M059J (cell line): ENCODE measurements around the gene NGEF. TPM values are rescaled to one million over a fixed set of nuclear protein-coding genes. Genes with fewer than 3 reads are reported as not detected.
A peak's percentile ranks its signal among the peaks of the same experiment; 100 is the strongest.

ENCODE experiments used
- DNase-seq: peaks from one replicate; pipeline ENCODE4 v3.0.0-alpha.2; 2012; ENCODE audit warnings: low read depth
- total RNA-seq: library from RNA; depleted of rRNA; stranded (reverse); fragments of >200 nt; shearing (Covaris generic); gene quantifications from 2 replicates; pipeline ENCODE4 v1.2.3, GENCODE V29; 2014

NGEF gene
- total RNA-seq, 1 experiment from 2014 or later, result 3.5 TPM

DNA sequence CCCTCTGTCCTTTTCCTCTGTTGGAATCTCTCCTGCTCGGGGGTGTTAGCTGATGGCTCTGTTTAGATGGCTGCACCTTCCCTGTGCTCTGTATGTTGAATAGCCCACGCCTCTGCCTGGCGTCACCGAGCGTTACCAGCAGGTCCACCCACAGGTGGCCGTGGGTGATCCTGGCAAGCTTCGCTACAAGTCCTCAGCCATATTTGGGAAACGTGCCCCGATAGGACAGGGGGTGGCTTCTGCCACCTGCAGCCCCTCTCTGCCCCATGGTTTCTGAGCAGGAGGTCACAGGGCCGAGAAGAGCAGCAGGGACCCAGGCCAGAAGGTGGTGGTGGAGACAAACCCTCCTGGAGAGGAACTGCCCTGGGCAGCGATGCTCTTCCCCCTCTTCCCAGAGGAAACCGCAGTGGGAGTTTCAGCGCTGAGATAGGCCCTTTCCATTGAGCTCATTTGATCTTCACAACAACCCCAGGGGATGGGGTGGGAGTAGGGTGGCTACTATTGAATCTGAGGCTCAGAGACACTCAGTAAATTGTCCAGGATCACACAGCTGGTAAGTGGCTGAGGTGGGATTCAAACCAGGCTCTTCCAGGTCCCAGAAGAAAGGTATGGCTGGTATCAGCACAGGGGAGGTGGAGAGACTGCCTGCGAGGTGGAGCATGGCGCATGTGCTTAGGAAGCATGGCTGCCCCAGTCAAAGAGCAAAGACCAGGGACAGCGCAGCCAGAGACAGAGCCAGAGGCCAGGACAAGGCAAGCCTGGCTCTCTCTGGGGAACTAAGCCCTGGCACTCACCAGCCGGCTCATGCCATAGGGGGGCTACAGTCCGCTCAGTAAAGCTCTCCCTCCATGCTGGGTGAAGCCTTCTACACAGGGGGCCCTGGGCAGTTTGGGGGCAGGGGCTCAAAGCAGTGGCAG is 15.0 kb downstream of the NGEF start:
- no peak for DNase-seq

DNA sequence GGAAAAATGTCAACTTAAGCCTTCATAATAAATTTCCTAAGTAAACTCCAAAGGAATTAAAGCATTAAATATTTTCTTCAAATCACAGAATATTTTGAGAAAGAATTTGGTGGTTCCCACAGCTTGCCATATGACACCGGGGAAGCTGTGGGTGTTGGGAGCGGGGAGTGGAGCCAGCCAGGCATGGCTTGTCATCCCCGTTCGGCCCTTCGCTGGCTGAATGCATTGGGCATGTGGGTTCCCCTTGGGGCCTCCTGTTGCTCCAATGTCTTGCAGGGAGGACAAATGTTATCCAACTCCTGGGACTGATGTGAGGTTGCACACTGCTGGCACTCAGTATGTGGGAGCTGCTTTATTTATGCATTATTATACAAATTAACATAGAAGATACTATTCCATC is 18.6 kb downstream of the NGEF start:
- DNase-seq, result no peak

DNA sequence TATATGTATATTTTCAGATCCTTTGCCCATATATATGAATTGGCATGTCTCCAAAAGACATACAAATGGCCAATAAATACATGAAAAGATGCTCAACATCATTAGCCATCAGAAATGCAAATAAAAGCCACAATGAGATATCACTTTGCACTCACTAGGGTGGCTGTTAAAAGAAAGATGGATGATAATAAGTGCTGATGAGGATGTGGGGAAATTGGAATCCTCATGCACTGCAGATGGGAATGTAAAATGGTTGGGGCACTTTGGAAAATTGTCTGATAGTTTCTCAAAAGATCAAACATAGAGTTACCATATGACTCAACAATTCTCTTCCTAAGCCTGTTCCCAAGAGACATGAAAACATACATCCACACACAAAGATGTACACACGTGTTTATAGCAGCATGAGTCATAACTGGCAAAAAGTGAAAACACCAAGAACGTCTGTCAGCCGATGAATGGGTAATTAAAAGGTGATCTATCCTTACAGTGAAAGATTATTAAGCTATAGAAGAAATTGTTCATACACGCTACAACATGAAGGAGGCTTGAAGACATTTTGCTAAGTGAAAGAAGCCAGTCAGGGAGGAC is 19.7 kb downstream of the NGEF start:
- DNase-seq, result no peak

DNA sequence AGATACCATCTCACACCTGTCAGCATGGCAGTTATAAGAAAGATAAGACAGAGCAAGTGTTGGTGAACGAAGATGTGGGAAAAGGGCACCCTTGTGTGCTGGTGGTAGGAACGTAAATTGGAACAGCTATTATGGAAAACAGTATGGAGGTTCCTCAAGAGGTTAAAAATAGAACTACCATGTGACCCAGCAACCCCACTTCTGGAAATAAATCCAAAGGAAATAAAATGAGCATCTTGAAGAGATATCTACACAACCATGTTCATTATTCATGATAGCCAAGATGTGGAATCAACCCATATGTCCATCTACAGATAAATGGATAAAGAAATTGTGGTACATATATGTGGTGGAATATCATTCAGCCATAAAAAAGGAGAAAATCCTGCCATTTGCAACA is 26.9 kb downstream of the NGEF start:
- DNase-seq, result no peak

DNA sequence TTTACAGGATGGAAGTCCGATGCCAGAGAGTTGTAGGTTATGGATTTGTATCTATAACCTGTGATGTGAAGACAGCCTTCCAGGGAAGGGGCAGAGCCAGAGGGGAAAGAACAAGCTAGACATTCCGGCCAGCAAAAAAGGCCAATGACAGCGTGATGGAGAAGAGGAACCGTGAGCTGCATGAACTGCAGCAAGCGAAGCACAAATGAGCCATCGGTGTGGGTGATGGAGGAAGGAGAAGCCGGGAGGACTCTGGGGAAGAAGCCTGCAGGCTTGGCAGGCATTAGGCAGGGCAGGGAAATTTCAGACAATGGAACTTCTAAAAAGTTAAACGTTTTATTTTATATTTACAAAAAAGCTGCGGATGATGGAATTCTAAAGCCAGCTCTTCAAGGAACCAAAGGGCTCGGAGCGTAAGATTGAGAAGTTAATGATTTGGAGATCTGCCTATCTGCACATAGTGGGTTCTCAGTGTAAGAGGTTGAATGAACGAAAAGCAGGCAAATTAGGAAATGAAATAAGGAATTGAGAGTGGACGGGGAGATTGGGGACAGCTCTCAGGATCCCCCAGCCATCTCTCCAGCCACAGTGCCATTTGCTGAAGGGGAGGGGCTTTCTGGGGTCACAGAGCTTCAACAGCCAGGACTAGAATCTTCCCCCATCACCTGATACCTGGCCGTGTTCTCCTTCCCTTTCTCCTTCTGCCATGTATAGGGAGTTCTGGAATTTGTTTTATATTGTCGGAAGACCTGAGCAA is 28.4 kb downstream of the NGEF start:
- no peak for DNase-seq

DNA sequence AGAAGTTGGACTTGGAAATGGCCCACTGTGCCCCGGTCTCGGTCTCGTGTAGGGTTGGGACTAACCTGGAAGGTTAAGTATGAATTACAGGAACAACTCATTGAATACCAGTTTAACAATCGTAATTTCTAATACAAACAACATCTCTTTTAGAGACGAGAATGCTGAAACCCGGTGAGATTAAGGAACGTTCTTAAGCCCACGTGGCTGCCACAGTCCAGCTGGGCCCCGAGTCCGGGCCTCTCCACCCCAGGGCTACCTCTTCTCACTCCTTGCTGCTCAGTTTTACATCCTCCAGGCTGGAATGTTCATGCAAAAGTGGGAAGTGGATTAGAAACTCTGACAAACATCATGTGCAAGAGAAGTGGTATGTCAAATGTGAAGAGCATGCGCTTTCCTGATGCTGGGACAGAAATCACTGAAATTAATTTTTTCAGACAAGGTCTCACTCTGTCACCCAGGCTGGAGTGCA is 29.4 kb downstream of the NGEF start:
- no peak for DNase-seq

DNA sequence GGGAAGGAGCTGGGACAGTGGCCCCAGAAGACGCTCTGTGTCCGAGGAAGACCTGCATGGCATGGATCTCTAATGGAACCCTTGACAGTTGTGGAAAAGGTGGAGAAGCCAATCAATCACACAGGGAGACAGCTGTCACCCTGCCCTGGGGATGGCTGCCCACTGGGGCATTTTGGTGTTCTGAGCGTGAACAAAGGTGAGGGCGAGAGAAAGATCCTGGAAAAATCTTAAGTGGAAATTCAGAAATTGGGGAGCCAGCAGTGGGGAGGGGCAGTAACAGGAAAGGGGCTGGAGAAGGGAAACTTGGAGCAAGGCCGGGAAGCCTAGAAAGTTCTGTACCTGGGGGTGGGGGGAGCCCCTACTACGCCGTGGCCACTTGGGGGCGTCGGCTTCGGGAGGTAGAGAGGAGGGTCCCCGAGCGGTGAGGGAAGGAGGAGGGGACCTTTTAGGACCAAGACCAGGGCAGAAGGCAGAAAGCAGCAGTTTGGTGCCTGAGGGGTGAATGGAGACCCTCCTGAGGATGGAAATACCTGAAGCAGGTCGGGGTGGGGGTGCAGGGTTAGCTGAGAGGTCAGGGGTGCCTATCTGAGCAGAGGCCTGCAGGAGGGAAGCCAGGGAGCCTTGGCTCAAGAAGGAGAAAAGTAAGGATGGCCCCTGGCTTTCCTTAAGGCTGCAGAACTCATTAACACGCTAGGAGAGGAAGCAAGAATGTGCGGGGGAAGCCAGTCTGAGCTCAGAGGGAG is 30.0 kb downstream of the NGEF start:
- no peak for DNase-seq

DNA sequence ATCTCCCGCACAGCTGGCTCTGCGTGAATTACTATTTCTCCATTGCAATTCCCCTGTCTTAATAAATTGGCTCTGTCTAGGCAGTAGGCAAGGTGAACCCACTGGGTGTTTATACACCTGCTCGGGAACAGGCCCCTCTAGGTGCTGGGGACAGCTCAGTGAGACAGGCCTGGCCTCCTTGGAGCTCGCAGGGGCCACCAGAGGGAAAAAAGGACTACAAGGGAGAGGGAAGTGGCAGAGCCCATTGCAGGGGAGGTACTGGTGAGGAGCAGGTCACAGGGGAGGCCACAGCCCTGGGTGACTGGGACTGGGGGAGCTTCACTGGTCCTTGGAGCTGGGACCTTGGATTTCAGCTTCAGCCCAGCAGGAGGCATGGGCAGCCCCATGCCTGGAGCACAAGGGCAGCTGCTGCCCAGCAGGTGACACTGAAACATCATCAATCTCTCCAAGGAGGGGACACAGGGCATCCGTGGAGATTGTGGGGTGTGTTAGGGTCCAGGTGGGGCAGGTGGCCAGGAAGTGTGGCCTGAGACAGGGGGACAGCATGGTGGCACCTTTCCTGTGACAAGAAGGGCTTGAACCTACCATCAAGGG is 31.2 kb downstream of the NGEF start:
- DNase-seq, result no peak

DNA sequence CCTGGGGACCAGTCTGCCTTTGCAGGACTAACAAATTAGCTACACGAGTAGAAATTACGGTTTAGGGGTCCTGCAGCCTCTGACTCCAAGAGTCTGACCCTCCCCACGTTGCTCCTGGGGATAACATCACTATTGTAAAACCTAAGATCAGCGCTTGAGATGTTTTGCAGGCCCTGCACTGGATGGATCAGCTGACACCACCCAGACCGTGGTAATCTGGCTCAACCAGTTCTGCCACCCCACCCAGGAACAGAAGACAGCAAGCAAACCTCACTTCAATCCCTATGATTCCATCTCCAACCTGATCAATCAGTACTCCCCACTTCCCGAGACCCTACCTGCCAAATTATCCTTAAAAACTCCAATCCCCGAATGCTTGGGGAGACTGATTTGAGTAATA is 31.7 kb downstream of the NGEF start:
- DNase-seq, result no peak

DNA sequence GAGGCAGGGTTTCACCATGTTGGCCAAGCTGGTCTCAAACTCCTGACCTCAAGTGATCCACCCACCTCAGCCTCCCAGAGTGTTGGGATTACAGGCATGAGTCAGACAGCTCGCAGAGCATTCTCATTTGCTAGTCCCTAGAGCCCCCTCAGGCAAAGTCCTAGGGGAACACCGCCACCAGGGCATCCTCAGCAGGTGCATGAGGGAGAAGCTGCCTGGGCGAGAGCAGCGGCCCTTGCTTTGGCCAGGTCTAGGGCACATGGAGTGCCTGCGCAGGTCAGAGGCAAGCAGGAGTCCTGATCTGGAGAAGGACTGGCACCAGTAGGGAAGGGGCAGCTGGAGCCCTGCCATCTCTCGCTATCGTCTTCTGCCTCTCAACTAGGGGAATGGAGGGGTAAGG is 32.4 kb downstream of the NGEF start:
- peak; percentile 81 for DNase-seq

DNA sequence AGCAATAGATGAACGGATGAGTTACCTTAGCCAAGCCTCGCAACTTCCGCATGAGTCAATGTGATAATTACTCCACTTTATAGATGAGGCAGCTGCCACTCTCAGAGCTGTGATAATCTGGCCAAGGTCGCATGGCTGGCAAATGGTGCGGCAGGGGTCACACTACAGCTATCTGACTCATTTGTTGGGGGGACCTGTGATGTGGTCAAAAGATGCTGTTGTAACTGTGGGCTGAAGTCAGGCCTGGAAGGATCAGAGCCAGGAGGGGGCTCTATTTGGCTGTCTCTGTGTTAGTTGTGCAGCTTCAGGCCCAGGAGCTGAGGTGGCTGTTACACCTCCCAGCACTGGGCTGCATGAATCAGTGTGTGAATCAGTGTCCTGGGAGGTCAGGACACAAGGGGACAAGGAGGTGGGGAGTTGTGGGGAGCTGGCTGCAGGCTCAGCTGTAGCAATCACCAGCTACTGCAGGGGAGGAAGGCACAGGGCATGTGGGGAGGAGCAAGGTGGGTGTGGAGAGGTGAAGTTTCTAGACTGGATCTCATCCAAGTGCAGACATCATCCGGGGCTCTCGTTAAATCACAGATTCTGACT is 33.1 kb downstream of the NGEF start:
- peak; percentile 95 for DNase-seq

DNA sequence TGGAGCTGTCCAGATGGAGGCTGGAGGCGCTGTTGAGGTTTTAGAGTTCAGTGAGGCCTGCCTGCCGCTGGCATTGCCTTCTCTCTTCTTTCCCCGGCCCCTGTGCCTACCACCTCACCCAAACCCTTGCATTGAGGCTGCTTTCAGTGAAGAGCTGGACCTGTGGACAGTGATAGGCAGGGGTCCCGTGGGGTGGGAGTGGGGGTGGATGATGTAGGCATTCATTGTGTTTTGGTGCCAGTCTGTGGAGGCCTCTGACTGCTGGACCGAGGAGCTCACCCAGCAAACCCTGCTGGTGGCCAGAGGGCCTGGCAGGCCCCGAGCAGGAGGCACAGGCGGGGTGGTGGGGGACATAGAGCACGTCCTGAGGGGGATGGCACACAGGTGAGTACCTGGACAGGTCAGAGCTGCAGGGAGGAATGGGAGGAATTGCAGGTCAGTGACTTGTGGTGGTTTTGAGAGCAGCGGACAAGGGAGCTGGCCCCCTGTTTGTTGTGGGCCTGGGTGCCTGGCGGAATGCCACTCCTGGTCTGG is 35.6 kb downstream of the NGEF start:
- DNase-seq, result no peak

DNA sequence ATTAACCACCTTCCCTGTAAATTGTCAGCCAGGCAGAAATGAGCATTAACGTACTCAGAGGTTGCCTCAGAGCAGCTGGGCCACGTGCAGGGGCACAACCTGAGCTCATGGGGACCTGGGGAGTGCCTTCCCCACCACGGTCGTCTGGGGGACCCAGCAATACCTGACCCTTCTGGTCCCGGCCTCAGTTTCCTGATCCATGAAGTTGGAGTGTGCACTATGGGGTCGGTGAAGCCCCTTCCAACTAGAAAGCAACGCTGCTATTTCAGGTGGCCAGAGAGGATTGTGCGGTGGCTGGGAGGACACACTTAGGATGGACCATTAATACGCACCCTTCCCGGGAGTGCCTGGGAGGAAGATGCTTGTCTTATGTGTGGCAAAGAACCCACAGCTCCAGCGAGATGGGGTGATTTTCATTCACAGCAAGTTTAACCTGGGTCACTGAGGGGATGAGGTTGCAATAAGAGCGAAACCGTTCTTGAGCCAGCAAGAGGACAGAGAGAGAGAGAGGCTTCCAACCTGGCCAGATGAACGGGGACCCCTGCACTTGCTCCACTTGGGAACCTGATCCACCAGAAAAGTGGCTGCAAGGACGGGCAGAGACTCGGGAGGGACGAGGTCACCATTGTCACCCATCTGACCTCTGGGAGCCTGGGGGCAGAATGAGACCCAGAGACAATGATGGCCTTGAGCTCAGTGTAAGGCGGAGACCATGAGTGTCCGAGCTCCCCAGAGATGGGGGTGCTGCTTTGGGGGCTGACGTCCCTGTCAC is 36.2 kb downstream of the NGEF start:
- DNase-seq, result no peak

DNA sequence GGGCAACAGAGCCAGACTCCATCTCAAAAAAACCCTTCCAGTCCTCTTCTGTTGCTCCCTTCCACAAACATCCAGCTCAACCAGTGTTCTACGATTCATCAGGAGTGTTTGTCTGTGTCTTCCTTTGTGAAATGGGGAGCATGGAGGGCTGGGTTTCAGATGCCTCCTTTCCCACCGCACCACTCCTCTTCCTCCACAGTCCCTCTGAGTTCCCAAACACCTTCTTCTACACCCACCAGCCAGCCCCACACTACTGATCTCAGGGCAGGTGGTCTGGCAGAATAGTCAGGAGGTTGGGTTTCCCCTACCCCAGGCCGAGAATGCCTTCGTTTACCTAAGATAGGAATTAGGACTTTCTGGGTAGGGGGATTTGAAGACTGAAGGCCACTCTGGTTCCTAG is 36.9 kb downstream of the NGEF start:
- no peak for DNase-seq

DNA sequence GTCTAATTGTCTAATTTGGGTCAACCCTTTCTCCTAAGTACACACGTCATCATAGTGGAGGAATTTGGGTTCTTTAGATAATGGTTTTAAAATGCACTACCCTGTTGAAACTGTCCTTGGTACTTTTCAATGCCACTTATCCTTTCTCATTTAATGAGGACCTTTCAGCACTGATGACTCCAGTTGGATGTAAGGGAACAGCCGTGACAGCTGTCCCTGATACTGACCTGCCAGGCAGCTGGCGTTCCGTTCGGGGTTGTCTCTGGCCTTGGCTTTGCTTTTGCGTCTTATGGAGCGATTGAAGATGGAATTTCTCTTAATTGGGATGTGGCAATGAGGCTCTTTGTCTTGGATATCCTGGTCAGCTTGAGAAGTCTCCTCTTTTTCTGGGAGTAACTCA is 38.7 kb downstream of the NGEF start:
- DNase-seq, result no peak

DNA sequence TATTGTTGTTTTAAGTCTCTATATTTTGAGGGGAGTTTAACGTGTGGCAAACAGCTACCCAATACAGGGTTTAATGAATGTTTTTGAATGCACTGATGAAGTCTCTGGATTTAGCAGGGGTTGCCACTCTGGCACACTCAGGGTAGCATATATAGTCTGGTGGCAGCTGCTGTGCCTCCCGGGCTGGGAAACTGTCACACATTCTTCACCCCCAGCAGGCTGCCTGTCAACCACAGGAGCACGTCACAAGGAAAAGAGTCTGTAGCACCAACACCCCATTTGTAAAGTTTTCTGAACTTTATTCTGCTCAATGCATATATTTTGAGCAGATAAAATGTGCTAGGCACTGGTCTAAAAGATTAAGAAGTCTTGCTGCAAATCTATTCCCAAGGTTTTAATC is 39.3 kb downstream of the NGEF start:
- no peak for DNase-seq

DNA sequence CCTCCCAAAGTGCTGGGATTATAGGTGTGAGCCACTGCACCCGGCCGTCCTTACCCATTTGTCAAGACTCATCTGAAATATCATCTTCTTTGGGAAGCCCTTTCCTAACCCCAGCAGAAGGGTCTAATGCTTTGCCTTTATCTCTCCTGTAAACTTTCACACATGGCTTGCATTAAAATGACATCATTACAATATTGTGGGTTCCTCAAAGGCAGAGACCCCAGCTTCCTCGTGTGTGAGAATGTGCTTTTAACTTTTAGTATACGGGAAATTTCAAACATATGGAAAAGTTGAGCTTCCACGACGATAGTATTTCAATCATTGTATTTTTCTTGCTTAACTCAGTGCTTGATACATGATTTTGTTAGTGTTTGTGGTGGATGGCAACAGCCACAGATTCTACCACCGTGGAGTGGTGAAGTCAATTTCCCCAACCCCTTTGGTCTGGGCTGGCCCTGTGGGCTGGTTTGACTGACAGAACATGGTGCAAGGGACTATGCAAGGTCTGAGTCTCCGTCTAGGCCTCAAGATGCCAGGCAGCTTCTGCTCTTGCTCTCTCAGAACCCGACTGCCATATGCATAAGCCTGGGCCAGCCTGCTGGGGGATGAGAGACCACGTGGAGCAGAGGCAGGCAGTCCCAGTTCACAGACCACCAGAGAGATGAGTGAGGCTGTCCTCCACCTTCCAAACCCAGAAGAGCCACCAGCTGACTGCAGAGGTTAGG is 39.9 kb downstream of the NGEF start:
- no peak for DNase-seq

DNA sequence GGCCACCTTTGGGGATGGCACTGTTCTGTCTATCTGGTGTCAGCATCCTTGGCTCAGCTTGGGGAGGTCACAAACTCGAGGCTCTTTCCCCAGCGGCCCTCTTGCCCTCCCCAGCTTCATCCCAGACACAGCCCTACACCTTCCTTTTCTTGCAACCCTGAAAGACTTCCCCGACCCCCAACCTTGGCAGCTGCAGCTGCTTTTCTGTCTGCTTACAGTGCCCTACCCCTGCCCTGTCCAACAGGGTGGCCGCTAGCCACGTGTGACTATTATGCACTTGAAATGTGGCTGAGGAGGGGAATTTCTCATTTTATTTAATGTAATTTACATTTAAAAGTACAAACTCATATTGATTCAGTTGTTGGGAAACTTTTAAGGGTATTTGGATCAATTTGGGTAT is 41.3 kb downstream of the NGEF start:
- no peak for DNase-seq

DNA sequence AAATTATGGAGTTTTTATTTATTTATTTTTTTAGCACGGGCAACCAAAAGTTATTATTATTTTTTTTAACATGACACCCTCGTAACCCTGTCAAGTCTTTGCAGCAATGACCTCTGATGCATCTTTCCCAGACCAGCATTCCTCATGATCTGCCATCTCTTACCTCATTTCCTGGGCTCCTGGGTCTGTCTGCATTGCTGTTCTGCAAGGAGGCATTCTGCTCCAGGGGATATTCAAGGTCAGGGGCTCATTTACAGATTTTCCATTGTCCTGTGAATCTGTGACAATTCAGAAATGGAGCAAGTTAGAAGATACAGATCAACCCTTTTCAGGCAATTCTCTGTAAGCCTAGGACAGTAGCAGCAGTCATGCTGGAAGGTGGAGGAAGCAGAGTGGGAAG is 43.0 kb downstream of the NGEF start:
- peak; percentile 29 for DNase-seq
